Prostate gland (tissue), 2 donors: Measurements from ENCODE around the gene CEP68.

Experiments used
- POLR2A ChIP-seq: fragments of 450-650 bp; IDR thresholded peaks from one replicate; pipeline ENCODE4 v1.6.1; 2016; ENCODE audit warnings: antibody characterized with exemption, mild to moderate bottlenecking
- POLR2AphosphoS5 ChIP-seq: sonication (generic); formaldehyde crosslinking; IDR thresholded peaks from one replicate; pipeline ENCODE4 v1.6.1; 2017; ENCODE audit warnings: antibody characterized with exemption
- TF ChIP-seq, protein P1 (sequence below), 4 experiments: fragments of 200-600 bp in 2 of 4; fragments of 450-650 bp in 2 of 4; sonication (generic) in 2 of 4; IDR thresholded peaks; 1 replicate in 3 of 4; 2 replicates in 1 of 4; pipeline ENCODE4 v1.5.1; 2016 to 2019; ENCODE audit warnings: antibody characterized with exemption in 4 of 4, mild to moderate bottlenecking in 2 of 4, moderate library complexity in 2 of 4

DNA sequence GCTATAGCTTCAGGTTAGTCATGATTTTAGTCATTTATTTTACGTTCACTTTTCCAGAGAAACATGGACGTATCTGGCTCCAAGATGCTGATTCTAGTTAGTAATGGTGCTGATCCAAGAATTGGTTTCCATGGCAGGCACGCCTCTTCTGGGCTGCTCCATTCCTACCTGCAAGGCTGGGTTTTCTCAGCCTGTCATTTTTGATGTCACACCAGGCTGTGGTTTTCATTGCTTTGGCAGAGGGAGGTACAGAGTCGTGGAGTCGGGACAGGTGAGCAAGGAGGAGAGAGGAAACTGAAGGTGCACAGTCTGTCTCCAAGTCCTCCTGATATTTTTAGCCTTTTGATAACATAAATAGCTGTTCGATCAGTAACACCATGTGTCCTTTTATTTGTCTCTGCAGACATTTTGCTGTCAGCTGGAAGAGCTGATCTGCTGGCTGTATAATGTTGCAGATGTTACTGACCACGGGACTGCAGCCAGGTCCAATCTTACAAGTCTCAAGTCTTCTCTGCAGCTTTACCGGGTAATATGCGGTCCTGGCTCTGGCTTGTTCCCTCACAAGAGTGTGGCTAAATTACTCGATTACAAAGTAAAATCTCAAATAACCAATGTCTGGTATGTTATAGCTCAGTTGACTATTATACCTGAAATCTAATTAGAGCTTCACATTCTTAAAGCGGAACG, 17.8 kb downstream of the CEP68 start:
- TF ChIP-seq, protein P1, sequence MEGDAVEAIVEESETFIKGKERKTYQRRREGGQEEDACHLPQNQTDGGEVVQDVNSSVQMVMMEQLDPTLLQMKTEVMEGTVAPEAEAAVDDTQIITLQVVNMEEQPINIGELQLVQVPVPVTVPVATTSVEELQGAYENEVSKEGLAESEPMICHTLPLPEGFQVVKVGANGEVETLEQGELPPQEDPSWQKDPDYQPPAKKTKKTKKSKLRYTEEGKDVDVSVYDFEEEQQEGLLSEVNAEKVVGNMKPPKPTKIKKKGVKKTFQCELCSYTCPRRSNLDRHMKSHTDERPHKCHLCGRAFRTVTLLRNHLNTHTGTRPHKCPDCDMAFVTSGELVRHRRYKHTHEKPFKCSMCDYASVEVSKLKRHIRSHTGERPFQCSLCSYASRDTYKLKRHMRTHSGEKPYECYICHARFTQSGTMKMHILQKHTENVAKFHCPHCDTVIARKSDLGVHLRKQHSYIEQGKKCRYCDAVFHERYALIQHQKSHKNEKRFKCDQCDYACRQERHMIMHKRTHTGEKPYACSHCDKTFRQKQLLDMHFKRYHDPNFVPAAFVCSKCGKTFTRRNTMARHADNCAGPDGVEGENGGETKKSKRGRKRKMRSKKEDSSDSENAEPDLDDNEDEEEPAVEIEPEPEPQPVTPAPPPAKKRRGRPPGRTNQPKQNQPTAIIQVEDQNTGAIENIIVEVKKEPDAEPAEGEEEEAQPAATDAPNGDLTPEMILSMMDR (IDR thresholded peaks at IDR 0.05) = no peak
- TF ChIP-seq POLR2A (no peak), POLR2AphosphoS5 (no peak)
